ENCODE data around the gene CAB39L. TPM values are rescaled to one million over a fixed set of nuclear protein-coding genes. Genes with fewer than 3 reads are reported as not detected.

CAB39L gene
- total RNA-seq, 2 experiments from 2014 or later, result 5.5 TPM

GRCh38 chr13:49454388-49455006, 10.6 kb upstream of the CAB39L start:
- Mint-ChIP-seq H3K36me3 (ENCODE audit: low read depth) (peaks cover 35% of the 10 kb centered on the region), H3K9me3 (no peaks in the 10 kb centered on the region), H3K4me3 (peak overlapping the region; percentile 7), H3K4me1 (peaks cover 42% of the 10 kb centered on the region), H3K27ac (peak overlapping the region; percentile 79), H3K27me3 (no peaks in the 10 kb centered on the region)
- ChIA-PET CTCF (interaction anchor here (1.5 to 3.2 kb wide), 2 partner anchors 10 to 152 kb away, joined by 3 to 21 read pairs; partner anchors contain the start of genes CAB39L and SETDB2), POLR2A (interaction anchor here (1.0 to 4.6 kb wide), 3 partner anchors 10 to 41 kb away, joined by 3 to 43 read pairs (median 20); partner anchors contain the start of genes CAB39L, PHF11 and SETDB2)
- no peak for DNase-seq

GRCh38 chr13:49453465-49453864, 9.6 kb upstream of the CAB39L start:
- no peak for DNase-seq
- ChIA-PET CTCF (interaction anchor here (3.2 kb wide), 1 partner anchor 9 kb away, joined by 21 read pairs; the partner anchor contains the start of genes CAB39L and SETDB2), POLR2A (interaction anchor here (3.7 to 4.6 kb wide), 2 partner anchors 9 to 42 kb away, joined by 20 to 43 read pairs; partner anchors contain the start of genes CAB39L, PHF11 and SETDB2)
- Mint-ChIP-seq H3K9me3 (no peaks in the 10 kb centered on the region), H3K4me3 (no peak overlapping the region), H3K27me3 (no peaks in the 10 kb centered on the region), H3K27ac (no peak overlapping the region), H3K4me1 (peaks cover 49% of the 10 kb centered on the region), H3K36me3 (ENCODE audit: low read depth) (peaks cover 43% of the 10 kb centered on the region)

- CTCF ChIA-PET, result interaction anchor here (3.2 kb wide), 1 partner anchor 9 kb away, joined by 21 read pairs; the partner anchor contains the start of genes CAB39L and SETDB2
- peaks cover 40% of the 10 kb centered on the region for H3K36me3 Mint-ChIP-seq (ENCODE audit: low read depth)
These were observed 9.0 kb upstream of the CAB39L start for GRCh38 chr13:49452725-49453457.

GRCh38 chr13:49450105-49450819, 6.4 kb upstream of the CAB39L start:
- no peak for DNase-seq
- Mint-ChIP-seq H3K4me3 (no peak overlapping the region), H3K27ac (peak overlapping the region; percentile 44), H3K4me1 (peaks cover 67% of the 10 kb centered on the region), H3K36me3 (ENCODE audit: low read depth) (peaks cover 48% of the 10 kb centered on the region), H3K9me3 (no peaks in the 10 kb centered on the region), H3K27me3 (no peaks in the 10 kb centered on the region)
- CTCF ChIA-PET, result no interaction called here
- POLR2A ChIA-PET, result interaction anchor here (1.2 kb wide), 1 partner anchor 45 kb away, joined by 4 read pairs; the partner anchor contains the start of gene PHF11

More at GRCh38 chr13:49452725-49453457, 9.0 kb upstream of the CAB39L start:
- no peak for DNase-seq
- H3K27ac Mint-ChIP-seq, result no peak overlapping the region
- no peak overlapping the region for H3K4me3 Mint-ChIP-seq
- no peaks in the 10 kb centered on the region for H3K9me3 Mint-ChIP-seq
- peaks cover 53% of the 10 kb centered on the region for H3K4me1 Mint-ChIP-seq
- H3K27me3 Mint-ChIP-seq, result no peaks in the 10 kb centered on the region
- POLR2A ChIA-PET, result interaction anchor here (3.7 to 4.6 kb wide), 2 partner anchors 9 to 43 kb away, joined by 20 to 43 read pairs; partner anchors contain the start of genes CAB39L, PHF11 and SETDB2

GRCh38 chr13:49448753-49449152, 4.9 kb upstream of the CAB39L start:
- ChIA-PET CTCF (no interaction called here), POLR2A (no interaction called here)
- no peak overlapping the region for H3K4me3 Mint-ChIP-seq

GRCh38 chr13:49446473-49446872, 2.6 kb upstream of the CAB39L start:
- Mint-ChIP-seq H3K4me1 (peaks cover 69% of the 10 kb centered on the region), H3K27me3 (no peaks in the 10 kb centered on the region), H3K36me3 (ENCODE audit: low read depth) (peaks cover 41% of the 10 kb centered on the region), H3K27ac (peak overlapping the region; percentile 74), H3K9me3 (no peaks in the 10 kb centered on the region), H3K4me3 (peak overlapping the region; percentile 67)
- CTCF ChIA-PET, result interaction anchor here (4.1 kb wide), 1 partner anchor 8 kb away, joined by 21 read pairs; no protein-coding TSS in a partner anchor
- POLR2A ChIA-PET, result interaction anchor here (1.4 to 5.8 kb wide), 2 partner anchors 48 to 139 kb away, joined by 3 to 174 read pairs; partner anchors contain the start of genes PHF11 and RCBTB1
- no peak for DNase-seq

More at GRCh38 chr13:49448753-49449152, 4.9 kb upstream of the CAB39L start:
- peaks cover 60% of the 10 kb centered on the region for H3K4me1 Mint-ChIP-seq
- peaks cover 52% of the 10 kb centered on the region for H3K36me3 Mint-ChIP-seq (ENCODE audit: low read depth)
- DNase-seq, result no peak
- H3K9me3 Mint-ChIP-seq, result no peaks in the 10 kb centered on the region
- no peak overlapping the region for H3K27ac Mint-ChIP-seq
- H3K27me3 Mint-ChIP-seq, result no peaks in the 10 kb centered on the region

GRCh38 chr13:49444524-49445395, 896 bp upstream of the CAB39L start:
- Mint-ChIP-seq H3K36me3 (ENCODE audit: low read depth) (peaks cover 36% of the 10 kb centered on the region), H3K4me1 (peaks cover 64% of the 10 kb centered on the region), H3K9me3 (no peaks in the 10 kb centered on the region), H3K27ac (peak overlapping the region; percentile 98), H3K4me3 (peak overlapping the region; percentile 95), H3K27me3 (no peaks in the 10 kb centered on the region)
- ChIA-PET CTCF (interaction anchor here (0.7 to 4.1 kb wide), 6 partner anchors 10 to 553 kb away, joined by 3 to 21 read pairs (median 6); partner anchors contain the start of genes PHF11 and RCBTB1), POLR2A (interaction anchor here (0.7 to 5.8 kb wide), 27 partner anchors 9 to 1448 kb away, joined by 3 to 174 read pairs (median 7); partner anchors contain the start of genes CDADC1, FNDC3A, KPNA3 and NUDT15)
- DNase-seq, result peak; percentile 33

GRCh38 chr13:49443357-49443703, 534 bp downstream of the CAB39L start:
- peaks cover 24% of the 10 kb centered on the region for H3K36me3 Mint-ChIP-seq (ENCODE audit: low read depth)
- H3K4me1 Mint-ChIP-seq, result peaks cover 50% of the 10 kb centered on the region
- H3K27ac Mint-ChIP-seq, result peak overlapping the region; percentile 98
- no peaks in the 10 kb centered on the region for H3K9me3 Mint-ChIP-seq
- POLR2A ChIA-PET, result interaction anchor here (0.6 to 5.8 kb wide), 28 partner anchors 10 to 1626 kb away, joined by 3 to 174 read pairs (median 6); partner anchors contain the start of genes CDADC1, FNDC3A, KPNA3 and PHF11
- H3K4me3 Mint-ChIP-seq, result peak overlapping the region; percentile 95
- no peak for DNase-seq
- CTCF ChIA-PET, result interaction anchor here (0.7 to 4.1 kb wide), 10 partner anchors 11 to 248 kb away, joined by 3 to 21 read pairs (median 4); partner anchors contain the start of genes EBPL, PHF11 and RCBTB1
- H3K27me3 Mint-ChIP-seq, result no peaks in the 10 kb centered on the region

- H3K27ac Mint-ChIP-seq, result no peak overlapping the region
- peaks cover 24% of the 10 kb centered on the region for H3K36me3 Mint-ChIP-seq (ENCODE audit: low read depth)
These were observed 2.0 kb downstream of the CAB39L start for GRCh38 chr13:49441846-49442245.

GRCh38 chr13:49441312-49441711, 2.6 kb downstream of the CAB39L start:
- ChIA-PET CTCF (no interaction called here), POLR2A (interaction anchor here (1.0 kb wide), 1 partner anchor 54 kb away, joined by 6 read pairs; the partner anchor contains the start of gene PHF11)
- DNase-seq, result no peak
- H3K27ac Mint-ChIP-seq, result no peak overlapping the region
- no peak overlapping the region for H3K4me3 Mint-ChIP-seq
- no peaks in the 10 kb centered on the region for H3K27me3 Mint-ChIP-seq
- peaks cover 22% of the 10 kb centered on the region for H3K36me3 Mint-ChIP-seq (ENCODE audit: low read depth)
- no peaks in the 10 kb centered on the region for H3K9me3 Mint-ChIP-seq
- peaks cover 33% of the 10 kb centered on the region for H3K4me1 Mint-ChIP-seq

More at GRCh38 chr13:49441846-49442245, 2.0 kb downstream of the CAB39L start:
- DNase-seq, result no peak
- Mint-ChIP-seq H3K4me3 (no peak overlapping the region), H3K27me3 (no peaks in the 10 kb centered on the region), H3K9me3 (no peaks in the 10 kb centered on the region), H3K4me1 (peaks cover 37% of the 10 kb centered on the region)
- ChIA-PET POLR2A (interaction anchor here (0.7 to 3.4 kb wide), 3 partner anchors 9 to 250 kb away, joined by 3 to 13 read pairs (median 4); no protein-coding TSS in a partner anchor), CTCF (interaction anchor here (3.0 kb wide), 1 partner anchor 53 kb away, joined by 15 read pairs; the partner anchor contains the start of gene PHF11)

- CTCF ChIA-PET, result interaction anchor here (0.7 kb wide), 1 partner anchor 167 kb away, joined by 4 read pairs; no protein-coding TSS in a partner anchor
- no peak for DNase-seq
- no peak overlapping the region for H3K27ac Mint-ChIP-seq
- no peaks in the 10 kb centered on the region for H3K9me3 Mint-ChIP-seq
- H3K36me3 Mint-ChIP-seq (ENCODE audit: low read depth), result peaks cover 7% of the 10 kb centered on the region
- POLR2A ChIA-PET, result no interaction called here
- peaks cover 22% of the 10 kb centered on the region for H3K4me1 Mint-ChIP-seq
- no peaks in the 10 kb centered on the region for H3K27me3 Mint-ChIP-seq
- no peak overlapping the region for H3K4me3 Mint-ChIP-seq
These were observed 4.3 kb downstream of the CAB39L start for GRCh38 chr13:49439609-49440008.
